ENCODE results near the gene CCNG1.
"Not testable (repeated sequence)": the region's sequence is repeated elsewhere in the genome, so short reads cannot be mapped to it uniquely, and the experiment has no call there.

Gene CCNG1

GRCh38 chr5:163445345-163445744 lies 8.0 kb downstream of the CCNG1 start:
- DNase-seq = no peak

DNA sequence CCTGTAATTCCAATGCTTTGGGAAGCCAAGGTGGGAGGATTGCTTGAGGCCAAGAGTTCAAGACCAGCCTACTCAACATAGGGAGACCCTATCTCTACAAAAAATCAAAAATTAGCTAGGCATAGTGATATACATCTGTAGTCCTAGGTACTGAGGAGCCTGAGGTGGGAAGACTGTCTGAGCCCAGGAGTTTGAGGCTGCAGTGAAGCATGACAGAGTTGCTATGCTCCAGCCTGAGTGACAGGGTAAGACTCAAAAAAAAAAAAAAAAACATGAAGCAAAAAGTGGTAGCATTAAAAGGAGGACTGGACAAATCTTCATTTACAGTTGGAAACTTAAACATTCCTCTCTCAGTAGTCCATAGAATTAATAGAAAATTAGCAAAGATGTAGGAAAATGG lies 9.8 kb downstream of the CCNG1 start:
- no peak for DNase-seq

DNA sequence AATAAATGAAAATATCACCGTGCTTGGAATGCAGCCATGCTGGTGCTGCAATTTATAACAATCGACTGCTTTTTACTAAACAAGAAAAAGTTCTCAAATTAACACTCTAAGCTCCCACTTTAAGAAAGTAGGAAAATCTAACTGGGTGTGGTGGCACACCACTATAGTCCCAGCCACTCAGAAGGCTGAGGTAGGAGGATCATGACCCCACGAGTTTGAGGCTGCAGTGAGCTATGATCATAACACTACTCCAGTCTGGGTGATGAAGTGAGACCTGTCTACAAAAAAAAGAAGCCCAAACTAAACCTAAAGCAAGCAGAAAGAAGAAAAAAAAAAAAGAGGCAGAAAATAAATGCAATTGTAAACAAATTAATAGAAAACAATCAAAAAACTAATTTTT lies 10.5 kb downstream of the CCNG1 start:
- DNase-seq = no peak

DNA sequence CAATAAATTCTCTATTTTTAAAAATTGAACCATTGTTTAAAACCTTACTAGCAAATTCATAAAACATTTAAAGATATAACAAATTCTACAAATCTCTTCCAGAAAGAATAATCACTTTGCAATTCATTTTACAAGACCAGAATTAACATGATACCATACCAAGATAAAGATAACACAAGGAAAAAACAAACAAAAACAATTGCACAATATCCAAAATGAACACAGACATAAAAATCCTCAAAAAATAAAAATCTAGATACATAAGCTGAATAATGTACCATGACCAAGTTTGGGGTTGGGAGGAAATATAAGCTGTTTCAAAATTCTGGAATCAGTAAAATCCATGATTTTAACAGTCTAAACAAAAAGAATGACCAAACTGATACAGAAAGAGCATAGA lies 11.1 kb downstream of the CCNG1 start:
- DNase-seq = no peak

GRCh38 chr5:163451489-163451888 lies 14.1 kb downstream of the CCNG1 start:
- no peak for DNase-seq

DNA sequence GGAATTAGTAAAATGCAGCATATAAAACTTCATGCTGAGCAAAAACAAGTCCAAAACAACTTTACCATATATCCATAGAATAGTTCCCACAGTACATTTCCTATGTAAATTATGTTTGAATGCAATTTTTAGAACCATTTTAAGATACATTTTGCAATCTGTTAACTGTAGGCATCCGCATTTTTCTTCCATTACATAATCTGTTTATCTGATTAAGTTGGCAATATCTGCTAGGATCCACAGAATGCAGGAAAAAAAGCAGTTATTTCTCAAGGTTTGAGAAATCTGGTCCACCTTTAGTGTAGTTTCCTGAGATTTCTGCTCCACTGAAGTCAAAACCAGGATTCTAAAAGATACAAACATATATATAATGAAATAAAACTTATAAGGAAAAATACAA lies 16.3 kb downstream of the CCNG1 start:
- DNase-seq = no peak

GRCh38 chr5:163455406-163455805 lies 18.0 kb downstream of the CCNG1 start:
- DNase-seq = not testable (repeated sequence)

- DNase-seq = no peak
These were observed 18.7 kb downstream of the CCNG1 start for GRCh38 chr5:163456029-163456589.

DNA sequence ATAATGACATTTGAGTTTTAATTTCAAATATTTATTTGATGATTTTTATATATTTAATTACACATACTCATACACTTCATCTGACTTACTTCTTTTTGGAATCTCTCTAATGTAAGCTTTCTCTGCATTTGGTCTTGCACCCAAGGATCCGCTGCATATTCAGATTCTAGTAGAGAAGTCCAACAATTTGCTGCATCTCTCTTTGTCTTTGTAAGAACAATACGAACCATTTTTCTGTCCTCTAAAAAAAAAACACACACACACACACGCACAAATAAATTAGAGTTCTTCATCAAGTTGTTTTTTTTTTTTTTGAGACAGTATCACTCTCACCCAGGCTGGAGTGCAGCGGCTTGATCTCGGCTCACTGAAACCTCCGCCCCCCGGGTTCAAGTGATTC lies 19.4 kb downstream of the CCNG1 start:
- no peak for DNase-seq

DNA sequence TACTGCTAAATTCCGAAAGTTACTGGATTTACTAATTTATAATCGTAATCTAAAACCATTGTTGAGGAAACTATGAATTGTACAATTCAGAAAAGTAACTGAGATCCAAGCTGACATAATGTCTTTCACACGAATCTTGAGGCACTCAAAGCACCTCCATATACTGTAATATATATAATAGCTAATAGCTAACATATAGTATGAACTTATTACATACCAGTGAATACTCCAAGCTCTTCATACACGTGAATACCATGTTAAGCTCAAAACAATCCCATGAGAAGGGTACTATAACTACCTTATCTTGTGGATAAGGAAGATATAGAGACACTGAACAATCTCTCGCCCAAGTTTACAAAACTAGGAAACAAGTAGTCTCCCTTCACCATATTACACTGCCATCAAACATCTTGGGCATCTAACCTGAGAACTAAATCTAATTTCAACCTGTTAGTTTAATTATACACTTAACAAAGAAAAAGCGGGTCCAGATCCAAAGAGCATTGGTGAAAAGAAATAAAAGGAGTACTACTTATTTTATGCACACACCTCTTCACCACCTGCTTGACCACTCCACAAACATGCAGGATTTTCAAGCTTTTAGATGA lies 21.5 kb downstream of the CCNG1 start:
- no peak for DNase-seq

GRCh38 chr5:163459462-163459818 lies 22.0 kb downstream of the CCNG1 start:
- DNase-seq = peak; percentile 44

- DNase-seq = peak; percentile 97
These were observed 22.6 kb downstream of the CCNG1 start, which contains the start of gene NUDCD2 for GRCh38 chr5:163459819-163460561. NUDCD2 (minus strand) TSS chr5:163460102; CDS start chr5:163460050, 52 bp downstream.

- peak; percentile 42 for DNase-seq
These were observed 23.3 kb downstream of the CCNG1 start, which contains the start of gene HMMR for GRCh38 chr5:163460562-163461171. HMMR (plus strand) TSS chr5:163460632; CDS start chr5:163460693, 61 bp downstream.

DNA sequence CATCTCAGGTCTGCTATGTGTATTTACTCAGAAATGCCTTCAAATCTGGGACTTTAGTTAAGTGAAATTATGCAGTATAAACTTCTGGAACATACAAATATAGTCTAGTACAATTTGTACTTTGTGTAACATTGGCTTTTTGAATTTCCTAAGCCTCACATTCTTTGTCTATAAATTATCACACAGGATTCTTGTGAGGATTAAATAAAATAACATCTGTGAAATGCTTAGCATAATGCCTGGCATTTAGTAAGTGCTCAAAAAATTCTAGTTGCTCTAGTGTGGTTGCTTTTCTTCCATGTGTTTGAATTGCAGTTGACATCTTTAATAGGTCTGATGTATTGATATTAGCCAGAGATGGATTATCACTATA lies 25.7 kb downstream of the CCNG1 start:
- DNase-seq = no peak

DNA sequence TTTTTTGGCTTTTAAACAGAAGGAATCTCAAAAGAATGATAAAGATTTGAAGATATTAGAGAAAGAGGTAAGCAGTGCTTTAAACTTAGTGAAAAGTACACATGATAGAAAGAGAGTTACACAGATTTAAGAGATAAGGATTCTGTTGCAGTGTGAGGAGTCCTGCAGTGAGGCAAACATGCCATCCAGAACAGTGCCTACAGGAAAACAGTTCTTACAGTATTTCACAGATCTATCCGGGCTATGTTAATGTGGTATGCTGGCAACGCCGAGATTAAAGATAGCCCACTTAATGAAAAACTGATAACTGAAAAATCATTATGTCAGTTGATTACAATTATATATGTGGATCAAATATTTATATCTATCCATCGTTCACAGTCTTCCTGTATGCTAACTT lies 30.3 kb downstream of the CCNG1 start:
- no peak for DNase-seq

- DNase-seq = no peak
These were observed 36.3 kb downstream of the CCNG1 start for GRCh38 chr5:163473635-163474243.

DNA sequence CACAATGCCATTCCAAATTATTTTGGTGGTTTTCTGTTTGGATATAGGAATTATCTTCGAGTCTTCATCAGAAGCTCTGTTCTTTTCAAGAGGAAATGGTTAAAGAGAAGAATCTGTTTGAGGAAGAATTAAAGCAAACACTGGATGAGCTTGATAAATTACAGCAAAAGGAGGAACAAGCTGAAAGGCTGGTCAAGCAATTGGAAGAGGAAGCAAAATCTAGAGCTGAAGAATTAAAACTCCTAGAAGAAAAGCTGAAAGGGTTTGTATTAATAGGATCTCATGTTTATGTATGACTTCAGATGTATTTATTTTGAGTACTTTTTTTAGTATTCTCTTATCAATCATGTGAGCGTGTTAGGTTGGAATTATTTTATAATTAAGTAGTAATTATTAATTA lies 38.0 kb downstream of the CCNG1 start:
- DNase-seq = no peak

GRCh38 chr5:163478126-163478981 lies 41.0 kb downstream of the CCNG1 start:
- no peak for DNase-seq

GRCh38 chr5:163478982-163479271 lies 41.5 kb downstream of the CCNG1 start:
- no peak for DNase-seq

GRCh38 chr5:163489055-163489744 lies 51.8 kb downstream of the CCNG1 start:
- DNase-seq = no peak

GRCh38 chr5:163489745-163490075 lies 52.3 kb downstream of the CCNG1 start:
- no peak for DNase-seq
